GM23338 (cell line): ENCODE measurements around the gene RRP1. TPM values are rescaled to one million over a fixed set of nuclear protein-coding genes. Genes with fewer than 3 reads are reported as not detected.

Experiments
- ATAC-seq: fragments of 200-7000 bp; cut with Tn5 transposase; 3 replicates; pipeline ENCODE4 v1.9.1; 2020
- DNase-seq: peaks from one replicate; pipeline ENCODE4 v3.0.0-alpha.2; 2015; ENCODE audit warnings: low spot score
- H2AFZ ChIP-seq: fragments of 200-600 bp; sonication (generic); 2 replicates; pipeline ENCODE4 v1.8.0; 2016; ENCODE audit warnings: antibody characterized with exemption, mild to moderate bottlenecking, moderate library complexity
- H3F3A ChIP-seq: fragments of 200-600 bp; sonication (generic); replicated peaks from 2 replicates; pipeline ENCODE4 v1.8.0; 2017; ENCODE audit warnings: antibody characterized with exemption, mixed run types, low read depth
- H3K27ac ChIP-seq: fragments of 200-600 bp; sonication (generic); 2 replicates; pipeline ENCODE4 v1.6.1; 2016; ENCODE audit warnings: low read depth
- H3K27me3 ChIP-seq: fragments of 200-600 bp; sonication (generic); 2 replicates; pipeline ENCODE4 v1.8.0; 2016; ENCODE audit warnings: mild to moderate bottlenecking, mixed run types, moderate library complexity; ENCODE audit not compliant: insufficient read depth
- H3K36me3 ChIP-seq: fragments of 200-600 bp; sonication (generic); 2 replicates; pipeline ENCODE4 v1.8.0; 2016; ENCODE audit warnings: mild to moderate bottlenecking; ENCODE audit not compliant: insufficient read depth
- H3K4me1 ChIP-seq: fragments of 200-600 bp; sonication (generic); 2 replicates; pipeline ENCODE4 v1.8.0; 2016; ENCODE audit warnings: mild to moderate bottlenecking, moderate library complexity; ENCODE audit not compliant: insufficient read depth
- H3K4me2 ChIP-seq: fragments of 200-600 bp; sonication (generic); 2 replicates; pipeline ENCODE4 v1.7.1; 2017; ENCODE audit warnings: mixed run types
- H3K4me3 ChIP-seq: fragments of 200-600 bp; sonication (generic); 2 replicates; pipeline ENCODE4 v1.6.1; 2016; ENCODE audit warnings: mixed run types
- H3K79me2 ChIP-seq: fragments of 200-600 bp; sonication (generic); replicated peaks from 2 replicates; pipeline ENCODE4 v1.8.0; 2017; ENCODE audit warnings: mild to moderate bottlenecking; ENCODE audit not compliant: insufficient read depth
- H3K9me2 ChIP-seq: fragments of 200-600 bp; sonication (generic); 2 replicates; pipeline ENCODE4 v1.8.0; 2017; ENCODE audit not compliant: insufficient read depth
- H4K20me1 ChIP-seq: fragments of 200-600 bp; sonication (generic); replicated peaks from 2 replicates; pipeline ENCODE4 v1.8.0; 2017; ENCODE audit warnings: mild to moderate bottlenecking; ENCODE audit not compliant: insufficient read depth
- H3K27ac Mint-ChIP-seq: 2 replicates; pipeline ENCODE4 v1.8.0; 2020; ENCODE audit warnings: inconsistent platforms, mild to moderate bottlenecking, moderate library complexity, mixed read lengths
- H3K27me3 Mint-ChIP-seq: 3 replicates; pipeline ENCODE4 v1.8.0; 2022; ENCODE audit warnings: low read depth, mild to moderate bottlenecking, moderate library complexity, mixed read lengths, inconsistent platforms; ENCODE audit not compliant: insufficient read depth, poor library complexity
- H3K36me3 Mint-ChIP-seq: 3 replicates; pipeline ENCODE4 v1.8.0; 2021; ENCODE audit warnings: low read depth, mild to moderate bottlenecking, inconsistent platforms, moderate library complexity, mixed read lengths
- H3K4me1 Mint-ChIP-seq: 3 replicates; pipeline ENCODE4 v1.8.0; 2020; ENCODE audit warnings: mild to moderate bottlenecking, inconsistent platforms, mixed read lengths
- H3K4me3 Mint-ChIP-seq: 3 replicates; pipeline ENCODE4 v1.8.0; 2021; ENCODE audit warnings: moderate library complexity, mild to moderate bottlenecking, inconsistent platforms, mixed read lengths
- H3K9me3 Mint-ChIP-seq: 3 replicates; pipeline ENCODE4 v1.8.0; 2020; ENCODE audit warnings: moderate library complexity, mild to moderate bottlenecking, inconsistent platforms, mixed read lengths
- CREB1 ChIP-seq: fragments of 250-450 bp; sonication (Bioruptor Pico); IDR thresholded peaks from 2 replicates; pipeline ENCODE4 v1.5.0; 2020; ENCODE audit warnings: low read depth, mild to moderate bottlenecking, moderate library complexity
- EZH2 ChIP-seq: fragments of 200-600 bp; sonication (generic); IDR thresholded peaks from one replicate; pipeline ENCODE4 v1.8.0; 2017; ENCODE audit warnings: antibody characterized with exemption, mild to moderate bottlenecking, low read depth; ENCODE audit not compliant: unreplicated experiment
- EZH2phosphoT487 ChIP-seq: fragments of 200-600 bp; sonication (generic); IDR thresholded peaks from one replicate; pipeline ENCODE4 v1.8.1; 2018; ENCODE audit warnings: antibody characterized with exemption; ENCODE audit not compliant: unreplicated experiment
- JUNB ChIP-seq: IDR thresholded peaks from one replicate; pipeline ENCODE4 v1.6.1; 2016; ENCODE audit warnings: antibody characterized with exemption; ENCODE audit not compliant: unreplicated experiment
- NANOG ChIP-seq: IDR thresholded peaks from 2 replicates; pipeline ENCODE4 v1.6.1; 2016; ENCODE audit warnings: antibody characterized with exemption, borderline replicate concordance
- POLR2AphosphoS5 ChIP-seq: IDR thresholded peaks from 2 replicates; pipeline ENCODE4 v1.6.1; 2016; ENCODE audit warnings: antibody characterized with exemption, low read depth
- STAT1 ChIP-seq: IDR thresholded peaks from one replicate; pipeline ENCODE4 v1.6.1; 2016; ENCODE audit warnings: antibody characterized with exemption; ENCODE audit not compliant: unreplicated experiment
- ZNF331 ChIP-seq: fragments of 250-450 bp; sonication (Bioruptor Pico); IDR thresholded peaks from 2 replicates; pipeline ENCODE4 v1.5.0; 2020; ENCODE audit warnings: low read depth, mild to moderate bottlenecking, moderate library complexity
- polyA plus RNA-seq: library from polyadenylated mRNA; unstranded; fragments of >200 nt; fragmentation: Nextera tagmentation; extraction: Ambion mirVana; gene quantifications from 2 replicates; pipeline ENCODE4 v1.2.1, GENCODE V29; 2016
- total RNA-seq: library from RNA; depleted of rRNA; stranded (reverse); fragments of >200 nt; shearing (Covaris generic); gene quantifications from 2 replicates; pipeline ENCODE4 v1.2.3, GENCODE V29; 2014
- TF ChIP-seq, protein P1 (sequence below): IDR thresholded peaks from one replicate; pipeline ENCODE4 v1.6.1; 2018; ENCODE audit warnings: antibody characterized with exemption; ENCODE audit not compliant: unreplicated experiment
- TF ChIP-seq, protein P2 (sequence below), 2 experiments: fragments of 200-600 bp in 1 of 2; sonication (generic) in 1 of 2; conservative IDR thresholded peaks; 2 replicates each; pipeline versions ENCODE4 v1.5.1 to v1.6.1; 2016 to 2017; ENCODE audit warnings: antibody characterized with exemption in 2 of 2, low read depth in 2 of 2, mild to moderate bottlenecking in 2 of 2, moderate library complexity in 1 of 2
- TF ChIP-seq, protein P3 (sequence below): IDR thresholded peaks from 2 replicates; pipeline ENCODE4 v1.6.1; 2016; ENCODE audit warnings: antibody characterized with exemption

RRP1 gene
- total and polyA plus RNA-seq, 2 experiments from 2014 or later = 36.5 to 63.5 TPM

GRCh38 chr21:43774163-43774562 is 15.2 kb upstream of the RRP1 start (continued):
- TF ChIP-seq, protein P1, sequence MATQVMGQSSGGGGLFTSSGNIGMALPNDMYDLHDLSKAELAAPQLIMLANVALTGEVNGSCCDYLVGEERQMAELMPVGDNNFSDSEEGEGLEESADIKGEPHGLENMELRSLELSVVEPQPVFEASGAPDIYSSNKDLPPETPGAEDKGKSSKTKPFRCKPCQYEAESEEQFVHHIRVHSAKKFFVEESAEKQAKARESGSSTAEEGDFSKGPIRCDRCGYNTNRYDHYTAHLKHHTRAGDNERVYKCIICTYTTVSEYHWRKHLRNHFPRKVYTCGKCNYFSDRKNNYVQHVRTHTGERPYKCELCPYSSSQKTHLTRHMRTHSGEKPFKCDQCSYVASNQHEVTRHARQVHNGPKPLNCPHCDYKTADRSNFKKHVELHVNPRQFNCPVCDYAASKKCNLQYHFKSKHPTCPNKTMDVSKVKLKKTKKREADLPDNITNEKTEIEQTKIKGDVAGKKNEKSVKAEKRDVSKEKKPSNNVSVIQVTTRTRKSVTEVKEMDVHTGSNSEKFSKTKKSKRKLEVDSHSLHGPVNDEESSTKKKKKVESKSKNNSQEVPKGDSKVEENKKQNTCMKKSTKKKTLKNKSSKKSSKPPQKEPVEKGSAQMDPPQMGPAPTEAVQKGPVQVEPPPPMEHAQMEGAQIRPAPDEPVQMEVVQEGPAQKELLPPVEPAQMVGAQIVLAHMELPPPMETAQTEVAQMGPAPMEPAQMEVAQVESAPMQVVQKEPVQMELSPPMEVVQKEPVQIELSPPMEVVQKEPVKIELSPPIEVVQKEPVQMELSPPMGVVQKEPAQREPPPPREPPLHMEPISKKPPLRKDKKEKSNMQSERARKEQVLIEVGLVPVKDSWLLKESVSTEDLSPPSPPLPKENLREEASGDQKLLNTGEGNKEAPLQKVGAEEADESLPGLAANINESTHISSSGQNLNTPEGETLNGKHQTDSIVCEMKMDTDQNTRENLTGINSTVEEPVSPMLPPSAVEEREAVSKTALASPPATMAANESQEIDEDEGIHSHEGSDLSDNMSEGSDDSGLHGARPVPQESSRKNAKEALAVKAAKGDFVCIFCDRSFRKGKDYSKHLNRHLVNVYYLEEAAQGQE = no peak
- TF ChIP-seq ZNF331 = no peak

GRCh38 chr21:43775190-43775589 is 14.2 kb upstream of the RRP1 start:
- no peaks in the 10 kb centered on the region for H3K27me3 ChIP-seq
- H3K79me2 ChIP-seq = peaks cover 16% of the 10 kb centered on the region
- no peaks in the 10 kb centered on the region; the same call in 2 of the 3 replicates for H3K9me3 Mint-ChIP-seq
- peak overlapping the region; percentile 91 for H3K4me3 Mint-ChIP-seq
- H3K4me1 Mint-ChIP-seq = peaks cover 51% of the 10 kb centered on the region
- no peak for DNase-seq
- H3K9me2 ChIP-seq = no peaks in the 10 kb centered on the region
- no peak overlapping the region for H2AFZ ChIP-seq
- peaks cover 5% of the 10 kb centered on the region for H3K36me3 ChIP-seq
- peak overlapping the region; percentile 92 for H3K4me2 ChIP-seq
- ATAC-seq = no peak
- H3K27ac ChIP-seq = no peak overlapping the region
- peaks cover 25% of the 10 kb centered on the region for H3K4me1 ChIP-seq
- H3K27ac Mint-ChIP-seq = no peak overlapping the region
- H3K4me3 ChIP-seq = peak overlapping the region; percentile 94
- H4K20me1 ChIP-seq = no peaks in the 10 kb centered on the region
- peaks cover 25% of the 10 kb centered on the region for H3K27me3 Mint-ChIP-seq
- peaks cover 27% of the 10 kb centered on the region for H3K36me3 Mint-ChIP-seq
- H3F3A ChIP-seq = peaks cover 11% of the 10 kb centered on the region; the same call in 1 of the 2 replicates
- no peak for TF ChIP-seq NANOG
- TF ChIP-seq JUNB = no peak
- TF ChIP-seq EZH2 = no peak
- TF ChIP-seq STAT1 = no peak
- TF ChIP-seq, protein P2, sequence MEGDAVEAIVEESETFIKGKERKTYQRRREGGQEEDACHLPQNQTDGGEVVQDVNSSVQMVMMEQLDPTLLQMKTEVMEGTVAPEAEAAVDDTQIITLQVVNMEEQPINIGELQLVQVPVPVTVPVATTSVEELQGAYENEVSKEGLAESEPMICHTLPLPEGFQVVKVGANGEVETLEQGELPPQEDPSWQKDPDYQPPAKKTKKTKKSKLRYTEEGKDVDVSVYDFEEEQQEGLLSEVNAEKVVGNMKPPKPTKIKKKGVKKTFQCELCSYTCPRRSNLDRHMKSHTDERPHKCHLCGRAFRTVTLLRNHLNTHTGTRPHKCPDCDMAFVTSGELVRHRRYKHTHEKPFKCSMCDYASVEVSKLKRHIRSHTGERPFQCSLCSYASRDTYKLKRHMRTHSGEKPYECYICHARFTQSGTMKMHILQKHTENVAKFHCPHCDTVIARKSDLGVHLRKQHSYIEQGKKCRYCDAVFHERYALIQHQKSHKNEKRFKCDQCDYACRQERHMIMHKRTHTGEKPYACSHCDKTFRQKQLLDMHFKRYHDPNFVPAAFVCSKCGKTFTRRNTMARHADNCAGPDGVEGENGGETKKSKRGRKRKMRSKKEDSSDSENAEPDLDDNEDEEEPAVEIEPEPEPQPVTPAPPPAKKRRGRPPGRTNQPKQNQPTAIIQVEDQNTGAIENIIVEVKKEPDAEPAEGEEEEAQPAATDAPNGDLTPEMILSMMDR (conservative IDR thresholded peaks at IDR 0.05; ENCODE audit: low read depth in 2 of 2) = no peak
- no peak for TF ChIP-seq ZNF331
- TF ChIP-seq, protein P1 = no peak
- TF ChIP-seq EZH2phosphoT487 = no peak
- TF ChIP-seq POLR2AphosphoS5 = no peak
- no peak for TF ChIP-seq CREB1 (CRISPR knock-in tag)
- TF ChIP-seq, protein P3, sequence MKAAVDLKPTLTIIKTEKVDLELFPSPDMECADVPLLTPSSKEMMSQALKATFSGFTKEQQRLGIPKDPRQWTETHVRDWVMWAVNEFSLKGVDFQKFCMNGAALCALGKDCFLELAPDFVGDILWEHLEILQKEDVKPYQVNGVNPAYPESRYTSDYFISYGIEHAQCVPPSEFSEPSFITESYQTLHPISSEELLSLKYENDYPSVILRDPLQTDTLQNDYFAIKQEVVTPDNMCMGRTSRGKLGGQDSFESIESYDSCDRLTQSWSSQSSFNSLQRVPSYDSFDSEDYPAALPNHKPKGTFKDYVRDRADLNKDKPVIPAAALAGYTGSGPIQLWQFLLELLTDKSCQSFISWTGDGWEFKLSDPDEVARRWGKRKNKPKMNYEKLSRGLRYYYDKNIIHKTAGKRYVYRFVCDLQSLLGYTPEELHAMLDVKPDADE = no peak
